GM21619 (cell line): ENCODE measurements around the gene PLEKHN1.

Experiments
- ATAC-seq: cut with Tn5 transposase; IDR thresholded peaks from one replicate; pipeline ENCODE4 v1.9.1; 2021; ENCODE audit not compliant: unreplicated experiment

PLEKHN1 gene

DNA sequence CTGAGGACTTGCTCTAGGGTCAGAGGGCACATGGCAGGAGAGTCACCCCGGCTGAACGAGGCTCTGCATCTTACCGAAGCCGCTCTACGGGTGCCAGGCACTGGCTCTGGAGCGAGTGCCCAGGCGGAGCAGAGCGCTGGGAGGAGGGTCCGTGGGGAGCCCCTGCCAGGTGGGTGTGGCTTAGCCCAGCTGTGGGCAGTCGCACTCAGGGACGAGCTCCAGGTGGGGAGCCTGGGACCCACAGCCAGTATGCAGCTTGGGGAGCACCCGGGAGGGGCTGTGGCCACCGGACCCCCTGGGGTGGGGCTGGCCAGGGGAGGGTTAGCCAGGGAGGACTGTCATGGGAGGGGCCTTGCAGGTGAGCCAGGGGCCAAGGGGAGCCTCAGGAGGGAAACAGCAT lies 57.4 kb downstream of the PLEKHN1 start:
- no peak for ATAC-seq

DNA sequence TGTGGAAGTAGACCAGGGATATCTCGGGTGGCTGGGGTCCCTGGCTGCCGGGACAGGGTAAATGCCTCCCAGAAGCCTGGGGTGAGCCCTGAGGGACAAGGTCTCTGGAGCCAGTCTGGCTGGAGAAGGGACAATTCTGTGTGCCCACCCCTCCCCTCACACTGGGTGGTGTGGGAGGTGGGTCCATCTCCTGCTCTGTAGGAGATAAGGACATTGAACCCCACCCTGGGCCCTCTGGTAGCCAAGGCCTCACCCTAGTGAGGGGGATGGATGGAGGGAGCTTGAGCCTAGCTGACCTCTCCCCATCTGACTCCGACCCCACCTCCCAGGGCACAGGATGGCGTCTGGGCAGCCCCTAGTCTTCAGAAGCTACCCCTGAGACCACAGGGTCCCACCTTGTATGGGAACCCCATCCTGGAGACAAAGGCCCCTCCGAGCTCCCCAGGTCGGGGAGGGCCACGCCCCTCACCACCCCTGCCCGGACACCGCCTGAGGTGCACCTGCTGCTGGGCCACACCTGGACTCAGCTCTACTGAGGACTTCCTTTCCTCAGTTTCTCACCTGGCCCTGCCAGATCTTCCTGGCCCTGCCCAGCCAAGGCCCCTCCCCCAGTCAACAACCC lies 58.0 kb downstream of the PLEKHN1 start:
- ATAC-seq, result no peak

GRCh38 chr1:1024771-1025699 lies 58.8 kb downstream of the PLEKHN1 start:
- no peak for ATAC-seq
